HEK293T (cell line): ENCODE measurements around the gene S100Z.

Experiments
- L3MBTL2 ChIP-seq: fragments of 450-650 bp; conservative IDR thresholded peaks from 2 replicates; pipeline ENCODE4 v1.6.1; 2016; ENCODE audit warnings: mild to moderate bottlenecking
- LEF1 ChIP-seq: fragments of 450-650 bp; IDR thresholded peaks from 2 replicates; pipeline ENCODE4 v1.6.1; 2017; ENCODE audit warnings: mild to moderate bottlenecking, borderline replicate concordance
- SP1 ChIP-seq: fragments of 450-650 bp; IDR thresholded peaks from 2 replicates; pipeline ENCODE4 v1.6.1; 2017
- SUZ12 ChIP-seq: fragments of 450-650 bp; IDR thresholded peaks from 2 replicates; pipeline ENCODE4 v1.6.1; 2016; ENCODE audit warnings: mild to moderate bottlenecking
- TARDBP ChIP-seq: fragments of 450-650 bp; IDR thresholded peaks from 2 replicates; pipeline ENCODE4 v1.6.1; 2016
- TF ChIP-seq, protein P1 (sequence below): fragments of 450-650 bp; IDR thresholded peaks from 2 replicates; pipeline ENCODE4 v1.6.1; 2016

DNA sequence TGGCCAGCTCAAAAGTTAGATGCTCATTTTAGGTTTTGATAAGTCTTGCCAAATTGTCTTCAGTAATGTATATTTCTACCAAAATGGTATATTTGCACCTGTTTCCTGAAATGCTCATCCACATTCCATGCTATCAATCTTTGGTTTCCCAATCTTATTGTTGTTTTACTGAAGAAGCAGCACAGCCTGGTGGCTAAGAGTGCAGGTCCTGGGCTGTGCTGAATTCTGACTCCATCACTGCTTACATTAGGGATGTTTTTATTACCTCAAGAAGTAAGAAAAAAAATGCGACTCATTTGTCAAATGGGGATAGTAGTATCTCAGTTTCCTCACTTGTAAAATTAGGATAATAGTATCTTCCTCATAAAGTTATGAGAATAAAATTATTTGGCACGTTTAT is 13.6 kb upstream of the S100Z start:
- TF ChIP-seq SP1 = no peak
- TF ChIP-seq TARDBP = no peak
- TF ChIP-seq, protein P1, sequence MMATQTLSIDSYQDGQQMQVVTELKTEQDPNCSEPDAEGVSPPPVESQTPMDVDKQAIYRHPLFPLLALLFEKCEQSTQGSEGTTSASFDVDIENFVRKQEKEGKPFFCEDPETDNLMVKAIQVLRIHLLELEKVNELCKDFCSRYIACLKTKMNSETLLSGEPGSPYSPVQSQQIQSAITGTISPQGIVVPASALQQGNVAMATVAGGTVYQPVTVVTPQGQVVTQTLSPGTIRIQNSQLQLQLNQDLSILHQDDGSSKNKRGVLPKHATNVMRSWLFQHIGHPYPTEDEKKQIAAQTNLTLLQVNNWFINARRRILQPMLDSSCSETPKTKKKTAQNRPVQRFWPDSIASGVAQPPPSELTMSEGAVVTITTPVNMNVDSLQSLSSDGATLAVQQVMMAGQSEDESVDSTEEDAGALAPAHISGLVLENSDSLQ = no peak
- no peak for TF ChIP-seq L3MBTL2
- TF ChIP-seq SUZ12 = no peak
- no peak for TF ChIP-seq LEF1
